ENCODE data around the gene GNMT.

- no peak for TF ChIP-seq REST (IDR thresholded peaks at IDR 0.05; ENCODE audit: borderline replicate concordance)
- no peak for TF ChIP-seq SMC3 (conservative IDR thresholded peaks at IDR 0.05; ENCODE audit: poor library complexity)
Observed at GRCh38 chr6:43012364-43012763, 51.8 kb downstream of the GNMT start.

All from neural cell (in vitro differentiated cells).